Measurements from ENCODE around the gene UCHL5. TPM values are rescaled to one million over a fixed set of nuclear protein-coding genes. Genes with fewer than 3 reads are reported as not detected.
"Not testable (repeated sequence)": the region's sequence is repeated elsewhere in the genome, so short reads cannot be mapped to it uniquely, and the experiment has no call there.

Gene UCHL5
- total RNA-seq, 1 experiment from 2014 or later, result 100 TPM

GRCh38 chr1:193040011-193040410 is 19.1 kb downstream of the UCHL5 start:
- no peaks in the 10 kb centered on the region for H3K4me1 ChIP-seq (ENCODE audit: insufficient read depth, low read length, poor library complexity, severe bottlenecking)
- H3K27me3 ChIP-seq (replicated peaks; ENCODE audit: insufficient read depth, low read depth, low read length, poor library complexity), result no peaks in the 10 kb centered on the region
- H3K27ac ChIP-seq (ENCODE audit: low read depth, low read length, poor library complexity, severe bottlenecking), result no peak overlapping the region
- BruUV-seq (replicated peaks), result no TSS peak
- H3K4me3 ChIP-seq (ENCODE audit: low read depth, low read length, poor library complexity, severe bottlenecking), result no peak overlapping the region
- ChIA-PET POLR2A (ENCODE audit: low non-redundant PET) (no interaction called here), CTCF (no interaction called here)
- intact Hi-C loops (cut with micrococcal nuclease; ENCODE audit: unreplicated experiment), result no loop called here
- H3K36me3 ChIP-seq (ENCODE audit: insufficient read depth, low read length, poor library complexity, severe bottlenecking), result peaks cover 2% of the 10 kb centered on the region
- no peak for TF ChIP-seq CTCF (conservative IDR thresholded peaks at IDR 0.05; ENCODE audit: low read depth, low read length)
- no peak for TF ChIP-seq EZH2 (IDR thresholded peaks at IDR 0.05; ENCODE audit: borderline replicate concordance, low read depth, low read length, poor library complexity, severe bottlenecking)
- H3K9me3 ChIP-seq (ENCODE audit: low read depth, low read length, poor library complexity, severe bottlenecking), result peaks cover 3% of the 10 kb centered on the region
- no peak for DNase-seq (ENCODE audit: low spot score)

- POLR2A ChIA-PET (ENCODE audit: low non-redundant PET), result no interaction called here
- no peak for TF ChIP-seq CTCF (conservative IDR thresholded peaks at IDR 0.05; ENCODE audit: low read depth, low read length)
- TF ChIP-seq EZH2 (IDR thresholded peaks at IDR 0.05; ENCODE audit: borderline replicate concordance, low read depth, low read length, poor library complexity, severe bottlenecking), result no peak
- BruUV-seq (replicated peaks), result no TSS peak
- intact Hi-C loops (cut with micrococcal nuclease; ENCODE audit: unreplicated experiment), result no loop called here
- no peaks in the 10 kb centered on the region for H3K4me1 ChIP-seq (ENCODE audit: insufficient read depth, low read length, poor library complexity, severe bottlenecking)
- no peak overlapping the region for H3K4me3 ChIP-seq (ENCODE audit: low read depth, low read length, poor library complexity, severe bottlenecking)
- H3K27ac ChIP-seq (ENCODE audit: low read depth, low read length, poor library complexity, severe bottlenecking), result no peak overlapping the region
- no peaks in the 10 kb centered on the region for H3K36me3 ChIP-seq (ENCODE audit: insufficient read depth, low read length, poor library complexity, severe bottlenecking)
- no peak for DNase-seq (ENCODE audit: low spot score)
- H3K27me3 ChIP-seq (replicated peaks; ENCODE audit: insufficient read depth, low read depth, low read length, poor library complexity), result no peaks in the 10 kb centered on the region
- CTCF ChIA-PET, result no interaction called here
- H3K9me3 ChIP-seq (ENCODE audit: low read depth, low read length, poor library complexity, severe bottlenecking), result peaks cover 3% of the 10 kb centered on the region
These were observed 22.7 kb downstream of the UCHL5 start for GRCh38 chr1:193036337-193037047.

GRCh38 chr1:193033610-193034009 is 25.6 kb downstream of the UCHL5 start:
- POLR2A ChIA-PET (ENCODE audit: low non-redundant PET), result no interaction called here
- H3K27me3 ChIP-seq (replicated peaks; ENCODE audit: insufficient read depth, low read depth, low read length, poor library complexity), result no peaks in the 10 kb centered on the region
- DNase-seq (ENCODE audit: low spot score), result no peak
- H3K4me3 ChIP-seq (ENCODE audit: low read depth, low read length, poor library complexity, severe bottlenecking), result no peak overlapping the region
- CTCF ChIA-PET, result no interaction called here
- no TSS peak for BruUV-seq (replicated peaks)
- peaks cover 8% of the 10 kb centered on the region for H3K4me1 ChIP-seq (ENCODE audit: insufficient read depth, low read length, poor library complexity, severe bottlenecking)
- H3K9me3 ChIP-seq (ENCODE audit: low read depth, low read length, poor library complexity, severe bottlenecking), result peaks cover 3% of the 10 kb centered on the region
- TF ChIP-seq EZH2 (IDR thresholded peaks at IDR 0.05; ENCODE audit: borderline replicate concordance, low read depth, low read length, poor library complexity, severe bottlenecking) (no peak), CTCF (conservative IDR thresholded peaks at IDR 0.05; ENCODE audit: low read depth, low read length) (no peak)
- intact Hi-C loops (cut with micrococcal nuclease; ENCODE audit: unreplicated experiment), result no loop called here
- H3K36me3 ChIP-seq (ENCODE audit: insufficient read depth, low read length, poor library complexity, severe bottlenecking), result peaks cover 10% of the 10 kb centered on the region
- H3K27ac ChIP-seq (ENCODE audit: low read depth, low read length, poor library complexity, severe bottlenecking), result no peak overlapping the region

GRCh38 chr1:193032643-193033427 is 26.3 kb downstream of the UCHL5 start:
- POLR2A ChIA-PET (ENCODE audit: low non-redundant PET); DNase-seq (ENCODE audit: low spot score); BruUV-seq (replicated peaks); H3K9me3 ChIP-seq (ENCODE audit: low read depth, low read length, poor library complexity, severe bottlenecking); intact Hi-C loops (cut with micrococcal nuclease; ENCODE audit: unreplicated experiment); H3K4me3 ChIP-seq (ENCODE audit: low read depth, low read length, poor library complexity, severe bottlenecking); H3K27me3 ChIP-seq (replicated peaks; ENCODE audit: insufficient read depth, low read depth, low read length, poor library complexity); H3K4me1 ChIP-seq (ENCODE audit: insufficient read depth, low read length, poor library complexity, severe bottlenecking); H3K27ac ChIP-seq (ENCODE audit: low read depth, low read length, poor library complexity, severe bottlenecking): not testable (repeated sequence)
- CTCF ChIA-PET, result interaction anchor here (0.9 kb wide), 1 partner anchor 13 kb away, joined by 3 read pairs; no protein-coding TSS in a partner anchor
- peaks cover 14% of the 10 kb centered on the region for H3K36me3 ChIP-seq (ENCODE audit: insufficient read depth, low read length, poor library complexity, severe bottlenecking)

All from A673 (cell line).